ENCODE results near the gene ASAP3. TPM values are rescaled to one million over a fixed set of nuclear protein-coding genes. Genes with fewer than 3 reads are reported as not detected.

The ASAP3 gene
- total and polyA plus RNA-seq, 9 of the 15 experiments (the other 6 are each of a cell fraction or from before 2014, with no cell fraction given): 1.7 to 31.2 (median 17.4) TPM

GRCh38 chr1:23530747-23531561 lies 47.0 kb upstream of the ASAP3 start, which contains the start of gene E2F2 (continued):
- no peak for TF ChIP-seq ZNF347 (CRISPR knock-in tag; IDR thresholded peaks at IDR 0.05; ENCODE audit: low read depth)
- TF ChIP-seq RBM15 (IDR thresholded peaks at IDR 0.05; ENCODE audit: insufficient read depth, low read length): no peak
- TF ChIP-seq RBFOX2 (IDR thresholded peaks at IDR 0.05; ENCODE audit: low read depth, low read length): peak; percentile 95
- TF ChIP-seq GATAD2B (IDR thresholded peaks at IDR 0.05; ENCODE audit: borderline replicate concordance): peak; percentile 41; the same call in 1 of the 2 replicates
- TF ChIP-seq PURB (CRISPR knock-in tag; IDR thresholded peaks at IDR 0.05; ENCODE audit: low read depth): no peak
- TF ChIP-seq, protein P1, sequence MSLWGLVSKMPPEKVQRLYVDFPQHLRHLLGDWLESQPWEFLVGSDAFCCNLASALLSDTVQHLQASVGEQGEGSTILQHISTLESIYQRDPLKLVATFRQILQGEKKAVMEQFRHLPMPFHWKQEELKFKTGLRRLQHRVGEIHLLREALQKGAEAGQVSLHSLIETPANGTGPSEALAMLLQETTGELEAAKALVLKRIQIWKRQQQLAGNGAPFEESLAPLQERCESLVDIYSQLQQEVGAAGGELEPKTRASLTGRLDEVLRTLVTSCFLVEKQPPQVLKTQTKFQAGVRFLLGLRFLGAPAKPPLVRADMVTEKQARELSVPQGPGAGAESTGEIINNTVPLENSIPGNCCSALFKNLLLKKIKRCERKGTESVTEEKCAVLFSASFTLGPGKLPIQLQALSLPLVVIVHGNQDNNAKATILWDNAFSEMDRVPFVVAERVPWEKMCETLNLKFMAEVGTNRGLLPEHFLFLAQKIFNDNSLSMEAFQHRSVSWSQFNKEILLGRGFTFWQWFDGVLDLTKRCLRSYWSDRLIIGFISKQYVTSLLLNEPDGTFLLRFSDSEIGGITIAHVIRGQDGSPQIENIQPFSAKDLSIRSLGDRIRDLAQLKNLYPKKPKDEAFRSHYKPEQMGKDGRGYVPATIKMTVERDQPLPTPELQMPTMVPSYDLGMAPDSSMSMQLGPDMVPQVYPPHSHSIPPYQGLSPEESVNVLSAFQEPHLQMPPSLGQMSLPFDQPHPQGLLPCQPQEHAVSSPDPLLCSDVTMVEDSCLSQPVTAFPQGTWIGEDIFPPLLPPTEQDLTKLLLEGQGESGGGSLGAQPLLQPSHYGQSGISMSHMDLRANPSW (CRISPR knock-in tag; IDR thresholded peaks at IDR 0.05): no peak; the same call in 1 of the 2 replicates
- TF ChIP-seq NFIC (IDR thresholded peaks at IDR 0.05): peak; percentile 66
- TF ChIP-seq, protein P2, sequence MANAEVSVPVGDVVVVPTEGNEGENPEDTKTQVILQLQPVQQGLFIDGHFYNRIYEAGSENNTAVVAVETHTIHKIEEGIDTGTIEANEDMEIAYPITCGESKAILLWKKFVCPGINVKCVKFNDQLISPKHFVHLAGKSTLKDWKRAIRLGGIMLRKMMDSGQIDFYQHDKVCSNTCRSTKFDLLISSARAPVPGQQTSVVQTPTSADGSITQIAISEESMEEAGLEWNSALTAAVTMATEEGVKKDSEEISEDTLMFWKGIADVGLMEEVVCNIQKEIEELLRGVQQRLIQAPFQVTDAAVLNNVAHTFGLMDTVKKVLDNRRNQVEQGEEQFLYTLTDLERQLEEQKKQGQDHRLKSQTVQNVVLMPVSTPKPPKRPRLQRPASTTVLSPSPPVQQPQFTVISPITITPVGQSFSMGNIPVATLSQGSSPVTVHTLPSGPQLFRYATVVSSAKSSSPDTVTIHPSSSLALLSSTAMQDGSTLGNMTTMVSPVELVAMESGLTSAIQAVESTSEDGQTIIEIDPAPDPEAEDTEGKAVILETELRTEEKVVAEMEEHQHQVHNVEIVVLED (CRISPR knock-in tag; IDR thresholded peaks at IDR 0.05): no peak
- peak in 1 of 3 experiments; percentile 25; a peak in 2 of 6 replicates for TF ChIP-seq ZBTB11 (CRISPR knock-in tag; IDR thresholded peaks at IDR 0.05)
